Neuron (in vitro differentiated cells): ENCODE results near the gene GRPEL2.

Experiments used
- H2AFZ ChIP-seq: one replicate; pipeline ENCODE4 v1.6.1; 2013; ENCODE audit warnings: low read depth, mild to moderate bottlenecking, inconsistent platforms, low read length, moderate library complexity
- H3K27me3 ChIP-seq: one replicate; pipeline ENCODE4 v1.6.1; 2013; ENCODE audit warnings: low read length; ENCODE audit not compliant: insufficient read depth
- H3K36me3 ChIP-seq: one replicate; pipeline ENCODE4 v1.6.1; 2013; ENCODE audit warnings: low read length; ENCODE audit not compliant: insufficient read depth
- H3K4me1 ChIP-seq: one replicate; pipeline ENCODE4 v1.6.1; 2013; ENCODE audit warnings: low read length; ENCODE audit not compliant: insufficient read depth
- H3K4me3 ChIP-seq: 2 replicates; pipeline ENCODE4 v1.5.1; 2013; ENCODE audit warnings: mild to moderate bottlenecking, low read length, moderate library complexity
- H3K9me3 ChIP-seq: one replicate; pipeline ENCODE4 v1.6.1; 2013; ENCODE audit warnings: low read length

Gene GRPEL2

GRCh38 chr5:149353911-149354310, 8.6 kb downstream of the GRPEL2 start:
- Histone ChIP-seq H3K36me3 (peaks cover 57% of the 10 kb centered on the region), H3K4me1 (peaks cover 13% of the 10 kb centered on the region), H2AFZ (no peak overlapping the region), H3K9me3 (no peaks in the 10 kb centered on the region), H3K4me3 (no peak overlapping the region), H3K27me3 (no peaks in the 10 kb centered on the region)

- H3K4me3 ChIP-seq, result no peak overlapping the region
- H3K27me3 ChIP-seq, result no peaks in the 10 kb centered on the region
- no peak overlapping the region for H2AFZ ChIP-seq
- peaks cover 40% of the 10 kb centered on the region for H3K36me3 ChIP-seq
- no peaks in the 10 kb centered on the region for H3K9me3 ChIP-seq
- H3K4me1 ChIP-seq, result peaks cover 18% of the 10 kb centered on the region
Measured at GRCh38 chr5:149355688-149356087, 10.4 kb downstream of the GRPEL2 start.

- Histone ChIP-seq H3K27me3 (no peaks in the 10 kb centered on the region), H3K36me3 (peaks cover 35% of the 10 kb centered on the region), H2AFZ (no peak overlapping the region), H3K4me3 (no peak overlapping the region), H3K9me3 (no peaks in the 10 kb centered on the region), H3K4me1 (peaks cover 18% of the 10 kb centered on the region)
Measured at GRCh38 chr5:149356391-149356790, 11.1 kb downstream of the GRPEL2 start.

- peaks cover 23% of the 10 kb centered on the region for H3K36me3 ChIP-seq
- no peaks in the 10 kb centered on the region for H3K9me3 ChIP-seq
- peak within 1 kb of the TSS; percentile 96 for H2AFZ ChIP-seq
- H3K27me3 ChIP-seq, result no peaks in the 10 kb centered on the region
- peak within 1 kb of the TSS; percentile 91 for H3K4me3 ChIP-seq
- H3K4me1 ChIP-seq, result peaks cover 18% of the 10 kb centered on the region
Measured at GRCh38 chr5:149357370-149358293, 12.3 kb downstream of the GRPEL2 start, which contains the start of gene PCYOX1L. TSS of gene PCYOX1L (plus strand) at chr5:149358046. CDS start at chr5:149358069, 23 bp downstream.

- peaks cover 17% of the 10 kb centered on the region for H3K36me3 ChIP-seq
- H3K27me3 ChIP-seq, result no peaks in the 10 kb centered on the region
- H2AFZ ChIP-seq, result peak overlapping the region; percentile 96
- peak overlapping the region; percentile 91 for H3K4me3 ChIP-seq
- no peaks in the 10 kb centered on the region for H3K9me3 ChIP-seq
- H3K4me1 ChIP-seq, result peaks cover 20% of the 10 kb centered on the region
Measured at GRCh38 chr5:149358294-149358651, 13.0 kb downstream of the GRPEL2 start.

GRCh38 chr5:149358868-149359495, 13.7 kb downstream of the GRPEL2 start:
- no peaks in the 10 kb centered on the region for H3K9me3 ChIP-seq
- H3K4me3 ChIP-seq, result peak overlapping the region; percentile 91
- H3K27me3 ChIP-seq, result no peaks in the 10 kb centered on the region
- peaks cover 27% of the 10 kb centered on the region for H3K4me1 ChIP-seq
- H2AFZ ChIP-seq, result no peak overlapping the region
- H3K36me3 ChIP-seq, result peaks cover 10% of the 10 kb centered on the region

GRCh38 chr5:149360272-149360671, 15.0 kb downstream of the GRPEL2 start:
- Histone ChIP-seq H3K36me3 (peaks cover 1% of the 10 kb centered on the region), H3K9me3 (no peaks in the 10 kb centered on the region), H3K4me1 (peaks cover 31% of the 10 kb centered on the region), H2AFZ (no peak overlapping the region), H3K4me3 (no peak overlapping the region), H3K27me3 (no peaks in the 10 kb centered on the region)

- Histone ChIP-seq H3K27me3 (no peaks in the 10 kb centered on the region), H3K4me3 (no peak overlapping the region), H2AFZ (no peak overlapping the region), H3K36me3 (no peaks in the 10 kb centered on the region), H3K4me1 (peaks cover 25% of the 10 kb centered on the region), H3K9me3 (no peaks in the 10 kb centered on the region)
Measured at GRCh38 chr5:149362541-149362940, 17.2 kb downstream of the GRPEL2 start.

GRCh38 chr5:149363358-149363757, 18.1 kb downstream of the GRPEL2 start:
- Histone ChIP-seq H3K4me1 (peaks cover 23% of the 10 kb centered on the region), H3K27me3 (no peaks in the 10 kb centered on the region), H2AFZ (no peak overlapping the region)

GRCh38 chr5:149363936-149364335, 18.6 kb downstream of the GRPEL2 start:
- H3K9me3 ChIP-seq, result no peaks in the 10 kb centered on the region
- H3K27me3 ChIP-seq, result no peaks in the 10 kb centered on the region
- H3K4me1 ChIP-seq, result peaks cover 18% of the 10 kb centered on the region
- no peaks in the 10 kb centered on the region for H3K36me3 ChIP-seq
- no peak overlapping the region for H3K4me3 ChIP-seq
- H2AFZ ChIP-seq, result no peak overlapping the region

More at GRCh38 chr5:149363358-149363757, 18.1 kb downstream of the GRPEL2 start:
- H3K36me3 ChIP-seq, result no peaks in the 10 kb centered on the region
- H3K9me3 ChIP-seq, result no peaks in the 10 kb centered on the region
- H3K4me3 ChIP-seq, result no peak overlapping the region

GRCh38 chr5:149364719-149365118, 19.4 kb downstream of the GRPEL2 start:
- H2AFZ ChIP-seq, result no peak overlapping the region

GRCh38 chr5:149365418-149365817, 20.1 kb downstream of the GRPEL2 start:
- Histone ChIP-seq H3K36me3 (no peaks in the 10 kb centered on the region), H3K27me3 (no peaks in the 10 kb centered on the region), H3K9me3 (no peaks in the 10 kb centered on the region), H2AFZ (no peak overlapping the region), H3K4me1 (peaks cover 14% of the 10 kb centered on the region), H3K4me3 (no peak overlapping the region)

More at GRCh38 chr5:149364719-149365118, 19.4 kb downstream of the GRPEL2 start:
- Histone ChIP-seq H3K4me1 (peaks cover 14% of the 10 kb centered on the region), H3K4me3 (no peak overlapping the region), H3K36me3 (no peaks in the 10 kb centered on the region), H3K27me3 (no peaks in the 10 kb centered on the region), H3K9me3 (no peaks in the 10 kb centered on the region)

GRCh38 chr5:149366169-149366729, 20.9 kb downstream of the GRPEL2 start:
- peaks cover 14% of the 10 kb centered on the region for H3K4me1 ChIP-seq

More at GRCh38 chr5:149366169-149366729, 20.9 kb downstream of the GRPEL2 start:
- H2AFZ ChIP-seq, result no peak overlapping the region
- no peaks in the 10 kb centered on the region for H3K27me3 ChIP-seq
- H3K36me3 ChIP-seq, result no peaks in the 10 kb centered on the region
- no peak overlapping the region for H3K4me3 ChIP-seq
- H3K9me3 ChIP-seq, result no peaks in the 10 kb centered on the region
